Measurements from ENCODE around the gene TEX101. TPM values are rescaled to one million over a fixed set of nuclear protein-coding genes. Genes with fewer than 3 reads are reported as not detected.
"Not testable (repeated sequence)": the region's sequence is repeated elsewhere in the genome, so short reads cannot be mapped to it uniquely, and the experiment has no call there.

TEX101 gene
- total and polyA plus RNA-seq, 2 donors (not counting 1 experiment from before 2014, with no cell fraction given): not detected

- no peak overlapping the region for H3K9ac ChIP-seq (ENCODE audit: insufficient read depth, low read length)
- no peaks in the 10 kb centered on the region for H3K27me3 ChIP-seq (ENCODE audit: control insufficient read depth, insufficient read depth, low read length)
- no peaks in the 10 kb centered on the region for H4K20me1 ChIP-seq (ENCODE audit: control insufficient read depth, extremely low read depth, insufficient read depth, low read length)
- no peak overlapping the region for H3K4me2 ChIP-seq (ENCODE audit: extremely low read depth, insufficient read depth, low read length)
- no peak for TF ChIP-seq EZH2 (IDR thresholded peaks at IDR 0.05; ENCODE audit: low read length, missing control alignments)
- TF ChIP-seq CTCF (conservative IDR thresholded peaks at IDR 0.05 in 1 of 2, IDR thresholded peaks at IDR 0.05 in 1 of 2; ENCODE audit: low read depth in 1 of 2, low read length in 2 of 2): no peak
- no peak overlapping the region for H3K27ac ChIP-seq (ENCODE audit: insufficient read depth, low read length)
- DNase-seq (ENCODE audit: low read depth in 2 of 2): no peak
- no peaks in the 10 kb centered on the region for H3K36me3 ChIP-seq (ENCODE audit: control insufficient read depth, insufficient read depth, low read length)
- no peaks in the 10 kb centered on the region for H3K9me3 ChIP-seq (ENCODE audit: control insufficient read depth, insufficient read depth, low read depth, low read length)
- H3K79me2 ChIP-seq (ENCODE audit: control insufficient read depth, insufficient read depth, low read length): no peaks in the 10 kb centered on the region
- H3K4me1 ChIP-seq (ENCODE audit: control insufficient read depth, extremely low read depth, insufficient read depth, low read length): no peaks in the 10 kb centered on the region
- H3K4me3 ChIP-seq (replicated peaks in 1 of 4; ENCODE audit: control extremely low read depth in 1 of 4, insufficient read depth in 1 of 4, low read depth in 3 of 4, low read length in 4 of 4): no peak overlapping the region
- H2AFZ ChIP-seq (ENCODE audit: low read length): no peak overlapping the region
Observed at GRCh38 chr19:43433689-43434088, 19.0 kb downstream of the TEX101 start.

- Histone ChIP-seq H2AFZ (ENCODE audit: low read length) (no peak overlapping the region), H3K27ac (ENCODE audit: insufficient read depth, low read length) (no peak overlapping the region), H3K79me2 (ENCODE audit: control insufficient read depth, insufficient read depth, low read length) (no peaks in the 10 kb centered on the region), H4K20me1 (ENCODE audit: control insufficient read depth, extremely low read depth, insufficient read depth, low read length) (no peaks in the 10 kb centered on the region), H3K9ac (ENCODE audit: insufficient read depth, low read length) (no peak overlapping the region), H3K4me3 (replicated peaks in 1 of 4; ENCODE audit: control extremely low read depth in 1 of 4, insufficient read depth in 1 of 4, low read depth in 3 of 4, low read length in 4 of 4) (no peak overlapping the region), H3K4me1 (ENCODE audit: control insufficient read depth, extremely low read depth, insufficient read depth, low read length) (no peaks in the 10 kb centered on the region), H3K4me2 (ENCODE audit: extremely low read depth, insufficient read depth, low read length) (no peak overlapping the region), H3K9me3 (ENCODE audit: control insufficient read depth, insufficient read depth, low read depth, low read length) (no peaks in the 10 kb centered on the region), H3K27me3 (ENCODE audit: control insufficient read depth, insufficient read depth, low read length) (no peaks in the 10 kb centered on the region), H3K36me3 (ENCODE audit: control insufficient read depth, insufficient read depth, low read length) (no peaks in the 10 kb centered on the region)
- no peak for TF ChIP-seq CTCF (conservative IDR thresholded peaks at IDR 0.05 in 1 of 2, IDR thresholded peaks at IDR 0.05 in 1 of 2; ENCODE audit: low read depth in 1 of 2, low read length in 2 of 2)
- no peak for TF ChIP-seq EZH2 (IDR thresholded peaks at IDR 0.05; ENCODE audit: low read length, missing control alignments)
- no peak for DNase-seq (ENCODE audit: low read depth in 2 of 2)
Observed at GRCh38 chr19:43435775-43436174, 21.1 kb downstream of the TEX101 start.

GRCh38 chr19:43437284-43437683, 22.6 kb downstream of the TEX101 start:
- H4K20me1 ChIP-seq (ENCODE audit: control insufficient read depth, extremely low read depth, insufficient read depth, low read length); H3K27me3 ChIP-seq (ENCODE audit: control insufficient read depth, insufficient read depth, low read length); DNase-seq (ENCODE audit: low read depth in 2 of 2); H3K9ac ChIP-seq (ENCODE audit: insufficient read depth, low read length); H3K4me1 ChIP-seq (ENCODE audit: control insufficient read depth, extremely low read depth, insufficient read depth, low read length); H3K9me3 ChIP-seq (ENCODE audit: control insufficient read depth, insufficient read depth, low read depth, low read length); H3K27ac ChIP-seq (ENCODE audit: insufficient read depth, low read length); H3K4me2 ChIP-seq (ENCODE audit: extremely low read depth, insufficient read depth, low read length); H3K79me2 ChIP-seq (ENCODE audit: control insufficient read depth, insufficient read depth, low read length); H3K36me3 ChIP-seq (ENCODE audit: control insufficient read depth, insufficient read depth, low read length); H3K4me3 ChIP-seq (replicated peaks in 1 of 4; ENCODE audit: control extremely low read depth in 1 of 4, insufficient read depth in 1 of 4, low read depth in 3 of 4, low read length in 4 of 4); H2AFZ ChIP-seq (ENCODE audit: low read length): not testable (repeated sequence)
